Left hindlimb (tissue), 1 donor: Measurements from ENCODE around the gene SPIRE1.
"Not testable (repeated sequence)": the region's sequence is repeated elsewhere in the genome, so short reads cannot be mapped to it uniquely, and the experiment has no call there.

ENCODE experiments used
- DNase-seq: peaks from one replicate; pipeline ENCODE4 v3.0.0-alpha.2; 2018

SPIRE1 gene

DNA sequence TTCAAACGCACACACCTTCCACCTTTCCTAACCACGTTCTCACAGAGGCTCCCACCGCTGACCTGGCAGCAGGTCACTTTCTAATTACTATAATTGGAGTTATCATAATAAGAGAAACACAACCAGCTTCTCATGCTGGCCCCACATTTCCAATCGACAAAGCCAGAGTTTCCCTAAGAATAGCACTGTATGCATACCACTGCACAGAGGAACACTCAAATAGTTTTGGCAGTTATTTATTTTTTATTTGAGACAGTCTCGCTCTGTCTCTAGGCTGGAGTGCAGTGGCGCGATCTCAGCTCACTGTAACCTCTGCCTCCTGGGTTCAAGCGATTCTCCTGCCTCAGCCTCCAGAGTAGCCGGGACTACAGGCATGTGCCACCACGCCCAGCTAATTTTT lies 176.0 kb downstream of the SPIRE1 start:
- not testable (repeated sequence) for DNase-seq

DNA sequence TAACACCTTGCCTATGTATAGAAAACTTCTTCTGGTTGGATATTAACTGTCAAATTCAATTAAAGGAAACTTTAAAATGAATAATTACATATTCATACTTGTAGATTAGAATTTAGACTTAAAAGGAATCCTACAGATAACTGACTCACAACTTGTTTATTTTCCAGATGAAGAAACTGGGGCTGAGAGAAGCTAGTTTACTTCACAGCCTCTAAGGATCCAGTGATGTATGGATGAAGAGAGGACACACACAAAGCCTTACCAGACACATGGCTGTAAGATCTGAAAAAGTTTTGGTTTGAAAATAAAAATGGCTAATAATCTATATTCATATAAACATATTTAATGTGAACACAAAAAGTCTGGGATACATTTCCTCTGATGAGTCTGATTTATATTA lies 177.9 kb downstream of the SPIRE1 start:
- no peak for DNase-seq

DNA sequence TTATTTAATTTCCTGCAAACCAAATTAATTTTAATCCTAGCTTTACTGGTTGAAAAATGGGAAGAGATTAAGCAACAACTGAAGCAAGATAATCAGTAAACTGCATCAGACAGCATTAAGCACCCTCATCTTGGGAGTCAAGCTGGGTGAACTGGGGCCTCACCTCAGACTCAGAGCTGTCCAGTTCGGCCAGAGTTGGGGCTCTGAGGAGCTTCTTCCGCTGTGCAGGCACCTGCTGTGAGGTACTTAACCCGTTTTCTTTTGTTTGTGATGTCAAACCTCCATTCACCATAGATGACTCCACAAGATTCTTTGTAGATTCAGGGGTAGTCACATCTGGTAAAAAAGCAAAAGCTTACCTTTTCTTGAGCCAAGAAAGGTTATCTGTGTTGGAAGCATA lies 178.4 kb downstream of the SPIRE1 start:
- no peak for DNase-seq

DNA sequence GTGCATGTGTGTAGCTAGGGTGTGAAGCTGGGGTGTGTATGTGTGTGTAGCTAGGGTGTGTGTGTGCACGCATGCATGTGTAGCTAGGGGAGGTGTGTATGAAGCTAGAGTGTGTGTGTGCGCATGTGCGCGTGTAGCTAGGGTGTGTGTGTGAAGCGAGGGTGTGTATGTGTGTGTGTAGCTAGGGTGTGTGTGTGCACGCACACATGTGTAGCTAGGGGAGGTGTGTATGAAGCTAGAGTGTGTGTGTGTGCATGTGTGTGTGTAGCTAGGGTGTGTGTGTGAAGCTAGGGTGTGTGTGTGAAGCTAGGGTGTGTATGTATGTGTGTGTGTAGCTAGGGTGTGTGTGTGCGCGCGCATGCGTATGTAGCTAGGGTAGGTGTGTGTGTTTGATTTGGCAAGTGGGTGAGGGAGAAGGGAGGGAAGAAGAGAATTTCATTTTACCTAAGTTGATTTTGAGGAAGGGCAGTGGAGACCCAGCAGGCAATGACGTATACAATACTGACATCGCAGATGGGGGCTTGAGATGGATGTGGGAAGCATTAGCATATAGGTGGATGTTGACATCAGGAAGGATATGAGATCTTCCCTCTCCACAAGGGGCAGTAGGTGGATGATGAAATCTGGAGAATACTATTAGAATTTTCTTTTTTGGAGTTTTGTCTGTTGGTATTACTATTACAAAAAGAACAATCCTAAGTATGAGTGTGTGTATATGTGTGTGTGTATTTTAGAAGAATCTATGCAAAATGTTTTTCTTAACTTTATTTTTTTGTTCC lies 179.4 kb downstream of the SPIRE1 start:
- DNase-seq: no peak

DNA sequence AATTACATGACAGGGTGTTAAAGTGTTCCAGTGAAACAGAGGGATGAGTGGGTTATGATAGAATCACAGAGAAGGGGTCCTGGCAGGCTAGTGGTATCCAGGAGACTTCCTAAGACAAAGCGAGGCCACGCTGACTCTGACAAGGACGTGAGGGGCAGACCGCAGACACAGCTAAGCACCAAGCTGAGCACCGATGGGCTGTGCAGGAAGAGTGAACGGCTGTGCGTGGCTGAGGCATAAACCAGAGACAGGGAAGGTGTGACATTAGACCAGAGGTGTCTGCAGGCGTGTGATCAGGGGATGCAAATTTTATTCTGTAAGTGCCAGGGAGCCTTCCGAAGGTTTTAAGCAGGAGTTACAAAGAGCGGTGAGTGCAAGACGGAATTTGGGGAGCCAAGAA lies 180.3 kb downstream of the SPIRE1 start:
- no peak for DNase-seq

DNA sequence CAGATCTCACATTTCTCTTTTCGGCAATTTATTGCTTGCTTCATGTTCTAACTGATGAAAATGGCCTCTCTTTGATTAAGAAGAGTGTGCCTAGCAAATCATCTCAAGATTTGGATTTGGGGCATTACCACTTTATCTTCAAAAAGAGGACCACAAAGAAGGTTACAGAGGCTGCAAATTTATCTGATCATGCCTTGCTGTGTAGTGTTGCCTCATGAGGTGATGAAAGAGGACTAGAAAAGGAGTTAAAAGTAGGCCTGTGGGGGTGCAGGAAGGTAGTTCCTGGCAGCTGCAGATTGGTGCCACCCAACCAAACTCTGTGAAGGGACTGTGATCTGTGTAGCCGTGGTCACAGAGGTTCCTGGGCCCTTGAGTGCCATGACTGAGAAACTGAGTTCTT lies 181.0 kb downstream of the SPIRE1 start:
- no peak for DNase-seq

DNA sequence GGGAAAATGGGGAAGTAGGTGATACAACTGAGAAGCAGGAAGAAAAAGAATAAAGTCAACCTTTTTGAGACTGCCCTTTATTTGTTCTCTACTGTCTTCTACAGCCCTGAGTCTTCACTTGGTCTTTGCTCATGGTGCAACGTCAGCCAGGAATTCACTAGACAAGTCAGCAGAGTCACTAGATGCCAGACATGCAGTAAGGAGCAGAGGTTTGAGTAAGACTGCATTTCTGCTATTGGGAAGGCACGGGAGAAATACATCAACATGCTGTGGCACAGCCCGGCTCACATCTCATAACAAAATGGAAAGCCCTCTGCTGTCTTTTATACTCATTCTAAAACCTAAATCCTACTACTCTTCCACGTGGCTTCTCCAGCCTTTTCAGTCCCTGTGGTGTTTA lies 183.0 kb downstream of the SPIRE1 start:
- no peak for DNase-seq

DNA sequence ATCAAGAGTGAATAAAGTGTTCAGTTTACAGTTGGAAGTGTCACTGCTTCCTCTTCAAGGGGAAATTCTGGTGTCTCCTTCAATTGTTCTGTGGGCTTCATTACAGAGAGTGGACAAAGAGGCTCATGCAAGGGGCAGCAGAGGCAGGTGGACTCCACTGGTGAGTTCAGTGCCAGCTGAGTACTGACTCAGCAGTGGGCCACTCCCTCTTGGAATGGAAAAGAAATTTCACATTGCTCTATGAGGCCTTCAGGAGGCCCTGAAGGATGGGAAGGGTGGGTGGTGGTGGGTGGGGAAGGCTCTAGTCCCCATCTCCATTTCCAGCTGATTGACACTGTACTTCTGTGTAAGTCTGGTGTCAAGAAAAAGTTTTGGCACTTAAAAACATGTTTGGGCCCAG lies 183.8 kb downstream of the SPIRE1 start:
- no peak for DNase-seq

DNA sequence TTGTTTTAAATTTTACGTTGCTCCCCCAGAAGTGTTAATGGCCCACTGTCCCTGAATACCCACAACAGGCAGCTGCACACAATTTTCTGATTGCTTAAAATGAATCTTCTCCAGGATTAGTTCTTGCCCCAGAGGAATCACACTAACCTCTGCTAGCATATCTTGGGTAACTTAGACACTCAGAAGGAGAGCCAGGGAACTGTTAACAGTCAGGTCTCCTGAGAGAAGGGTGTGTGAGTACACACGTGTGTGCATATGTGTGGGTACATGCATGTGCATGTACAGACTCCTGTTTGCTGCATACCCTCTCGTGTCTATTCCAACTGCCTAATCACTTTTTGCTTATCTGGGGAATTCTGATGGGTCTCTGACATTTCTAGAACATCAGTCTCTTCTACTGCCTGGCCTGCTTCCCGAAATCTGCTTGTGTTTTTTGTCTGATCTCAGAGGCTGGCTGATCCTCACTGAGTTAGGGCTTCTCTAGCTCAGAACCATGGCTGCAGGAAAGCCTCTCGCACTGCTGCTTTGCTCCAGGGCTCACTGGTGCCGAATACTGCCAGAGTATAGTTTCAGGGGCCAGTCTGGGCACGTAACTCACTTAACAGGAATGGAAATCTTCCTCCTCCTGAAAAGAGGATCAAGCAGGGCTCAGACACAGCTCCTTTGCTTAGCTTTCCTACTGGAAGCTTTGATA lies 187.4 kb downstream of the SPIRE1 start:
- DNase-seq: peak; percentile 29

DNA sequence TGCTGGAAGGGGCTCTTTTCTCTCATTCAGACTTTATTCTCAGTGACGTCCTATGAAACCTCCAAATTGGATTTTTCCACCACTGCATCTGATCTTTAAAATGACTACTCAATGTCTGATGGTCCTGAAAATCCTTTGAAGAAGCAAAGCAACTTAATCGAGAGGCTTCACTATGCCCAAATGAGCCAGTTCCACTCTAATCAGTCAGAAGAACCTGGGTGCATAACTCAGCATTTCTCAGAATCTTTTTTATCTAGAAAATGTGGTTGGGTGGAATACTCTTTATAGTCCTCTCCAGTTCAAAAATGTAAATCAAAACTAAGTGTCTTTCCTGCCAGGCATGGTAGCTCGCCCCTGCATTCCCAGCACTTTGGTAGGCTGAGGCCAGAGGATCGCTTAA lies 189.5 kb downstream of the SPIRE1 start:
- DNase-seq: no peak

DNA sequence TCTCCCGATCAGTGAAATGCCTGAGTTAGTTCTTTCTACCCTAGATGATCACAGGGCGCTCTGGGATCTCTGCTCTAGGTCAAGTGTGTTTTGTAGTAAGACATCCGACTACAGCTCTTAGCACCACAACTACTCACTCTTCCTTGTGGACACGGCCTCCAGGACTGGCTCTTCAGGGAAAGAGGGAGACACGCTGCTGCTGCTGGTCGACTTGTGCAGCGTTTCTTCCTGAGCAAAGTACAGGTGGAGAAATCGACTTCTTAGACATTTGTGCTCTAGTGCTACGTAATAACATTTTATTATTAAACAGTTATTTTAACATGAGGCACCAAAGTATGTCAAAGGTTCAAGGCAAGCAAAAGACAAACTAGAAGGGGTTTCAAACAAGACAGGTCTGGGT lies 193.2 kb downstream of the SPIRE1 start:
- no peak for DNase-seq

DNA sequence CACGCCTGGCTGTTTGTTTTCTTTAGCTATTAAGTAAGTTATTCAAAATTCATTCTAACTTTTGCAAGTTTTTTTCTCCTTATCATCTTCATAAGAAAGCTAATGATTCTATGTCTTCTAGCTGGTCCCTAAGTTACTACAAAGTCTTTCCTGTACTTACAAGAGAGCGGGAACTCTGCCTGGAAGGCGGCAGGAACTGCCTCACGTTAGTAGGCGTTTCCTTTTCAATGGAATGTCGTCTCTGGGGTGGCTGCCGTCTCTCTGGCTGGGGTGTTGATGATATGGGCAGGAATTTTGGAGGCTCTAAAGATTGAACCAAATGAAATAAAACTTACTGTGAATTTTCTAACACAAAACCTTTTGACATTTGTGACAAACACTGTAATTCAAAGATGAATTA lies 194.7 kb downstream of the SPIRE1 start:
- DNase-seq: no peak

DNA sequence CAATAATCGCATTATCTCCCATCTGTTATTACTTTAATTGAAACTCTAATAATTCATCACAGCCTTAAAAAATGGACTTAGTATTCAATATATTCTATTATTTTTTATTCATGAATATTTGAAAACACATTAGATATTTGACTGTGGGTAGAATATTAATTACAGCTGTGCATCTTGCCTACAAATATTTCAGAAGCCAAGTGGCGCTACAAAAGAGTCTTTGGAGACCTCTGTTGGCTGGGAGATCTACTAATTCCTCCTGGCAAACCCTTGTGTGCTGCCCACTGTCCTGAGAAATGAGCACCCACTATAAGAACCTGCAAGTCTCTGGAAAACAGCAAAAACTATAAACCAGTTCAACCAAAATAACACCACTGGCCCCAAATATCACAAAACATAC lies 195.7 kb downstream of the SPIRE1 start:
- DNase-seq: no peak

DNA sequence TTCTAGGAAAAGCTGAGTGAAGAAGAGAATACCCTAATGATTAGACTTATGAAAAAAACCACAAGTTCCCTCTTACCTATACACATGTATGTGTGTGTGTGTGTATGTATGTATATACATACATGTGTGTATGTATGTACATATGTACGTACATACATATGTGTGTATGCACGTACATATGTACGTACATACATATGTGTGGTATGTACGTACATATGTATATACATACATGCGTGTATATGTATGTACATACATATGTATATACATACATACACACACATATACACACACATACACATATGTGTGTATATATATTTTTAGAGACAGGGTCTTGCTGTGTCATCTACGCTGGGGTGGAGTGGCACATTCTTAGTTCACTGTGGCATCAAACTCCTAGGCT lies 196.6 kb downstream of the SPIRE1 start:
- DNase-seq: no peak

DNA sequence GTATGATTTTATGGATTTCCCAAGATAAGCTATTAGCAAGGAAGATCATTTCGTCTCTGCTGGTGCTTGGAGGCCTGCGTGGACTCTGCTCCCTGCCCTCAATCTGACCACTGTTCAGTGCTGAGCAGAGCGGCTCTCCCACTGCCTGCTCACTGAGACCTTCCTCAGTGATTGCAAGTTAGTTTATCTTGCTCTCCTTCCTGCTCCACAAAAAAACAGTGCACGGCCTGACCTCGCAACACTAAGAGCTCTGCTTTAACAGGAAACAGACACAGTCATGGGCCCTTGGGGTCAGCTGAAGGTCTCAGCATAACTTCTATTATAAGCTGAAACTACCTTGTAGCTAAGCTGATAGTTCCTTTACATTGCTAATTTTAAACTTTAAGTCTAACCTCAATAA lies 197.0 kb downstream of the SPIRE1 start:
- no peak for DNase-seq

DNA sequence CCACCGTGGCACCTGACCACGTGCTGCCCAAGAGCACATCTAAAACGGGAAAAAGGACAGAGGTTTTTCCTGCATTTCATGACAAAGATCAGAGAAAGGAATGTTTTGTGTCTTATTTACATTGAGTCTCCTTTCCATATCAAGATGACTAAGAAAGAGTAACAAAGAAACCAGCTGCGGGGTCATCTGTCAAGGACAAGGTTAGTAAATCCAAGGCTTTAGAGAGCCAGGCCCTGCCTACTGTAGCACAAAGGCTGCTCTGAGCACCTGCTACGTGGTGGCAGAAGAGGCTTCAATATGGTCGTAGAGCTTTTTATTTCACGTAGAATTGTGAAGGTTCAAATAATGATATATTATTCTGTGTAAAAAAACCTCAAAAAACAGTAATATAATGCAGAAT lies 199.1 kb downstream of the SPIRE1 start:
- no peak for DNase-seq

DNA sequence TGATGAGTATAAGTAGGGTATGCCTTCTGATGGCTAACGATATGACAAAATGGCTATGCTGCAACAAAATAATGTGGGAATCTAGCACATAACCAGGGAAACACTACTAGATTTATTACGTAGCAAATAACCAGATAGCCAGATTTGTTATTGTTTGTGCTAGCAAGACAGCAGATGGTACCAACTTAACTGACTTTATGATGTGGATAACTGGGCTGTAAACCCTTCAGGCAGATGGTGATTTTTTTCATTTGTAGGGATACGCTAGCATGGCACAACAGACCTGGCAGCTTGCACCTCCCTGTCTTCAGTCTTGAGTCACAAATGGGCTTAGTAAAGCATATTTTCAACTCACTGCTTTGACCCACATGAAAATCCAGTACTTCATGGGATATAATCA lies 201.5 kb downstream of the SPIRE1 start:
- DNase-seq: no peak

DNA sequence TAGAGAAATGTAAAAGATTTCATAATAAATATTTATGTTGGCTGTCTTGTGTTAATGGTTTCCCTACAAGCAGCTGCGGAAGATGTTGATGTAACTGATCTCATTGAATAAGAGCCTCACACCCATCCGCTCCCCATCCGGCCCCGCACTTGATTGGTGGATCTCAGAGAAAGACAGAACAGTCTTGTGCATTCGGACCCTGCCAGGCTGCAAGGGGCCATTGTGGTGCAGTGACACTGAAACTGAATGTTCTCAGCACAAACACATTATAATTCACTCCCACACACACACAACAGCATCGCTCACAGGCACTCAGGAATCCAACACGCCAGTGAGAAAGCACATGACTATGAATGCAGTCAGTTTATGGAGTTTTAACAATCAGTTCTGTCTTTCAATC lies 202.4 kb downstream of the SPIRE1 start:
- DNase-seq: no peak

DNA sequence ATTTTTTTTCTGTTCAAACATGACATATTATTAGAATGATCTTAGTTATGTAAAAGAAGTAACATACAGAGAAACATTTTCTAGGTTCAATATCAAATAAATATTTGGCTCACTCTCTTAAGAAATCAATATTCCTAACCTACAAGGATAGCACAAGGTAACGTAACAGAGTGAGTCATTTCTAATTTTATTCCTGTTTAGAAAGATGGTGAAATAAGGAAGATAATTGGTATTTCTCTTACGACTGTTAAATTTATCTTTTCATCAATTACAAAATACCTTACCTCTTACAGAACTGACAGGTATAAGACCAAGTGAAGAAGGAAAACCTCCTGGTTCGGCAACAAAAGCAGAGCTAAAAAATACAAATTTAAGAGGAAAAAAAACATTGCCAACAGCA lies 205.1 kb downstream of the SPIRE1 start:
- no peak for DNase-seq

DNA sequence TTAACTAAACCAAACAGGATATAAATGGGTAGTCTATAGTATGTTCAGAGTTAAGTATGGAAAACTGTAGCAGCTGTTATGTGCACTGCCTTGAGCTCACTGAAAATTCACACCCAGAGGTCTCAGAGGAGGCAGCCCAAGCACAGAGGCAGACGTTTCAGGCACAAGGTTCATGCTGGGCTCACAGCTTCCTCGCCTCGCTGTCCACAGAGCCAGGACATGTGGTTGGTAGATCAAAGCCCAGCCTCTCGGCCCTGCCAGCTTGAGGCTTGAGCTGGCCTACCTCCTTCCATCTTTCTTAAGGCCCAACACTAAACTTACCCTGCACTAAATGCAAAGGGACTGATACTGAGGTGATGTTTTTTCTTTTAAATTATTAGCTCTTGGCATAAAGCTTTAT lies 206.5 kb downstream of the SPIRE1 start:
- no peak for DNase-seq

DNA sequence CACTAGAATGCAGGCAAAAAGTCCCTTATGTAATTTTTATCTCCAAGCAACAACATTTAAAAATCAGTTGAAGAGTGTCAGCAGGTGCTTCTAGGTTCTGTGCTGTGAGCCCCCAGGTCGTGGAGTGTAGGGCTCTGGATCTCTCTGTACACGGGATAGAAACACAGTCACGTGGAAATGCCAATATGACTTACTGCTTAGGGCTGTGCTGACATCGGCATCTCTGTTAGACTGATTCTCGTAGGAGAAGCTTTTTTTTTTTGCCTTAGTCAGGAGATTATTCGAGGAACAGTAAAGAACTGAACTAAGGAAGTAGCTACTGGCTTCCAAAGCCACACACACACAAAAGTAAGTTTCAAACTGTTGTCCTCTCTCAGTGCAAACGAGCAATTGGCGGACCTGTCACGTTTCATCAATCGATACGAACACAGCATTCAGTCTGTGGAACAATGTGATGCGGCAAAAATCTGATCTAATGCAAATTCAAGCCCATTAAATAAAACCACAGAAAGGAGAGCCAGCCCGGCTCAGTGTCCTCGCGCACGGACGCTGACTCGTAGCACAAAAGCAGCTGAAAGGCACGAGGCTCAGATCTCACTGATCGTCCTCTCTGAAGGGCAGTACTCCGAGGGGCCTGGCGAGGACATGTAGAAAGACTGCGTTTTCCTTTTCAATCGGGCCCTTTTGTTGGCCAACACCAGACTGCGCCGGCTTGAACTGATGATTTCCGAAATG lies 208.7 kb downstream of the SPIRE1 start:
- DNase-seq: no peak

DNA sequence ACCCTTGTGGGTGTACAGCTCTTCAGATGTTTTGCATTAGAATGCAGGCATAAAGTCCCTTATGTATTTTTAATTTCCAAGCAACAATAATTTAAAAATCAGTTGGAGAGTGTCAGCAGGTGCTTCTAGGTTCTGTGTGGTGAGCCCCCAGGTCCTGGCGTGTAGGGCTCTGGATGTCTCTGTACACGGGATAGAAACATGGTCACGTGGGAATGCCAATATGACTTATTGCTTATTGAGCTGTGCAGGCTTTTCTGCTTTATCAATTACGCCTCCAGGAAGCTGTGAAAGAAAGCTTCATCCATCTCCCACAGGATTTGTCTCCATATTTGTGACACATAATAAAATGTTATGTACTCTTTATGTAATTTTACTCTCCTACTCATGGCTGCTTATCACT lies 212.4 kb downstream of the SPIRE1 start:
- no peak for DNase-seq

DNA sequence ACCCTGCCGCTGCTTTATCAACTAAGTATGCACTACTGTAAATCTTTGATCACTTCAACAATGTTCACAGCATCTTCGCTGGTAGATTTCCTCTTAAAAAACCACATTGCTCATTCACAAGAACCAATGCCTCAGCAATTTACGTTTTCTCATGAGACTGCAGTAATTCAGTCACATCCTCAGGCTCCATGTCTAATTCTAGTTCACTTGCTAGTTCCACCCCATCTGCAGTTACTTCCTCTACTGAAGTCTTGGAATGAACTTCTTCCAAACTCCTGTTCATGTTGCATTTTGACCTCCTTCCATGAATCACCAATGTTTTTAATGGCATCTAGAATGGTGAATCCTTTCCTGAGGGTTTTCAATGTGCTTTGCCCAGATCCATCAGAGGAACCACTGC lies 214.4 kb downstream of the SPIRE1 start:
- no peak for DNase-seq

DNA sequence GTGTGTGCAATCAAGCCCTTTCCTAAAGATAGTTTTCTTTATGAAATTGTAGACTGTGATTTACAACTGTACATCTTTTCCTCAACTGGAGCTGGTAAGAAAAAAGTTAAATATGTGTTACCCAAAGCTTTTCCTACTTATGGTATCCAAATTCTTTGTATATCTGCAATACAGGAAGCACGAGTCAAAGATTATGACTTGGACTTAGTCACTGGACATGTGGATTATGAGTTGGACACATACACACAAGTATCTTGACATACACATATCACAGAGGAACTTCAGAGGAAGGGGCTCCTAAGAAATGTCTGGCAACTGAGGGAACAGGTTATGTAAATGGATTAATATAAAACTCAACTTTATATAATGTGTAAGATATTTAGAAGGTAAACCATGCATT lies 215.0 kb downstream of the SPIRE1 start:
- DNase-seq: no peak
